RCC 7860 (cell line): ENCODE data around the gene SEL1L2.
"Not testable (repeated sequence)": the region's sequence is repeated elsewhere in the genome, so short reads cannot be mapped to it uniquely, and the experiment has no call there.

Experiments used
- DNase-seq: peaks from one replicate; pipeline ENCODE4 v3.0.0-alpha.2; 2015; ENCODE audit warnings: low spot score
- FAIRE-seq: peaks from 2 replicates; lab custom pipeline; 2012; peaks lifted over from hg19 to GRCh38; lab: Jason Lieb, UNC

Gene SEL1L2

GRCh38 chr20:13990465-13990864 is at the start of gene SEL1L2:
Gene SEL1L2 (minus strand): TSS chr20:13990614. CDS start chr20:13990534, 80 bp downstream.
- FAIRE-seq (no peak), DNase-seq (no peak)

- FAIRE-seq (no peak), DNase-seq (no peak)
Measured at GRCh38 chr20:14036567-14036966, 46.2 kb upstream of the SEL1L2 start.

GRCh38 chr20:14033310-14033709 is 42.9 kb upstream of the SEL1L2 start:
- FAIRE-seq, result no peak
- no peak for DNase-seq

GRCh38 chr20:14030991-14031390 is 40.6 kb upstream of the SEL1L2 start:
- FAIRE-seq, result no peak
- DNase-seq, result no peak

- FAIRE-seq (no peak), DNase-seq (no peak)
Measured at GRCh38 chr20:14012671-14013070, 22.3 kb upstream of the SEL1L2 start.

GRCh38 chr20:14009208-14009607 is 18.8 kb upstream of the SEL1L2 start:
- DNase-seq, result no peak
- no peak for FAIRE-seq

- no peak for FAIRE-seq
- no peak for DNase-seq
Measured at GRCh38 chr20:14005996-14006395, 15.6 kb upstream of the SEL1L2 start.

GRCh38 chr20:14000917-14001316 is 10.5 kb upstream of the SEL1L2 start:
- DNase-seq (no peak), FAIRE-seq (no peak)

- FAIRE-seq (no peak), DNase-seq (no peak)
Measured at GRCh38 chr20:13996265-13996664, 5.9 kb upstream of the SEL1L2 start.

GRCh38 chr20:13995841-13996240 is 5.4 kb upstream of the SEL1L2 start:
- no peak for FAIRE-seq
- DNase-seq, result no peak

GRCh38 chr20:13995086-13995665 is 4.8 kb upstream of the SEL1L2 start, which contains the start of gene MACROD2:
Gene MACROD2 (plus strand): TSS chr20:13995516.
- DNase-seq (peak; percentile 51), FAIRE-seq (no peak)

GRCh38 chr20:13991955-13992354 is 1.5 kb upstream of the SEL1L2 start:
- FAIRE-seq, DNase-seq: not testable (repeated sequence)

- no peak for DNase-seq
- no peak for FAIRE-seq
Measured at GRCh38 chr20:13991311-13991710, 897 bp upstream of the SEL1L2 start.

- DNase-seq, result no peak
Measured at GRCh38 chr20:13984211-13984610, 6.2 kb downstream of the SEL1L2 start.

GRCh38 chr20:13960525-13960924 is 29.9 kb downstream of the SEL1L2 start:
- DNase-seq, result no peak
- FAIRE-seq, result no peak

More at GRCh38 chr20:13984211-13984610, 6.2 kb downstream of the SEL1L2 start:
- no peak for FAIRE-seq

- FAIRE-seq (no peak), DNase-seq (no peak)
Measured at GRCh38 chr20:13960119-13960518, 30.3 kb downstream of the SEL1L2 start.

GRCh38 chr20:13953227-13953626 is 37.2 kb downstream of the SEL1L2 start:
- DNase-seq (no peak), FAIRE-seq (no peak)

GRCh38 chr20:13947719-13948118 is 42.7 kb downstream of the SEL1L2 start:
- FAIRE-seq (no peak), DNase-seq (no peak)

GRCh38 chr20:13941031-13941430 is 49.4 kb downstream of the SEL1L2 start:
- no peak for DNase-seq
- FAIRE-seq, result no peak

GRCh38 chr20:13936781-13937576 is 53.4 kb downstream of the SEL1L2 start:
- FAIRE-seq (no peak), DNase-seq (no peak)

- no peak for FAIRE-seq
- no peak for DNase-seq
Measured at GRCh38 chr20:13934992-13935894, 55.2 kb downstream of the SEL1L2 start.
